A204.1 (cell line): ENCODE results near the gene TWIST2.

Experiments
- FAIRE-seq: peaks from 2 replicates; lab custom pipeline; 2012; peaks lifted over from hg19 to GRCh38; lab: Jason Lieb, UNC

Gene TWIST2

DNA sequence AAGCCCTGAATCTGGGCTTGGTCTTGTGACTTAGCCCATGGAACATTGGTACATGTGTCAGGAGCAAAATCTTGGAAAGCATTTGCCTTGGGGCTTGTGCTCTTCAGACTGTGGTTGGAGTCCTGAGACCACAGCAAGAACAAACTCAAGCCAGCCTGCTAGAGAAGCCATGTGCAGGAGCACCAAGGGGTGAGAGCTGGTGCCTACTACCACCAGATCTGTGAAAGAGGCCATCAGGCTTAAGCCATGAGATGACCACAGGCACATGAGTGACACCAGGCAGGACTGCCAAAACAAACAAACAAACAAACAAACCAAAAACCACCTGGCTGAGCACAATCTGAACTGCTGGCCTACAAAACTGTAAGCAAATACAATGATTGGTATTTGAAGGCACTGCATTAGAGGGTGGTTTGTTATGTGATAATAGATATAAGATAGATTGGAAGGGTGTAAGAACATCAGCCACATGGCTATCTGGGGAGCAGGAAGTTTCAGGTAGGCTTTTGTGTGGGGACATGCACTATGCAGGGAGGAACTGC lies 9.0 kb upstream of the TWIST2 start:
- FAIRE-seq = no peak

GRCh38 chr2:238839428-238839827 lies 8.5 kb upstream of the TWIST2 start:
- no peak for FAIRE-seq

DNA sequence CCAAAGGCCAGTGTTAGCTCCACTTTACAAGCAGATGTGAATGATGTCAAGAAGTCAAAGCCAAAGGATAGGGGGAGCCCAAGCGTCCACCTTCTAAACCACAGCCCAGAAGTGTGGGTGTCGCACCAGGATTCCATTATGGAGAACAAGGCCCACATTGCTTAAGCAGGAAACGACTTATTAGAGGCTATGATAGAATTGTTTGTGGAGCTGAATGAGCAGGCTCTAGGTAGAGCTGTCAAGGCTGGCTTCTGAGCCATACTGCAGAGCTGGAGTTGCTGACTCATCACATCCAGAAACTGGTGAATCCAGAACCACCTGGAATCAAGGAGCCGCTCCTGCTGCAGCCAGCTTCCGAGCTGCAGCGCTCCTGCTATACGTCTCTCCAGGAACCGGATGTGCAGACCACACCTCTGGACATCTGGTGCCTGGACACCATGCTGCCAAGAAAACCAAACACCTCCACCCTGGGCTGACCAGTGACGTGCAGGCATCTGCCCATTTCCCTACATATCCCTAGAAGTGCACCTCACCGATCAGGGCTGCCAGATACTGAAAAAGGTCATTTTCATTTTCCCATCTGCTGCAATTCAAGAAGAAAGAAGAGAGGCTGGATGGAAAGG lies 6.2 kb upstream of the TWIST2 start:
- FAIRE-seq = no peak

- FAIRE-seq = no peak
These were observed 4.4 kb upstream of the TWIST2 start for GRCh38 chr2:238843476-238843875.

DNA sequence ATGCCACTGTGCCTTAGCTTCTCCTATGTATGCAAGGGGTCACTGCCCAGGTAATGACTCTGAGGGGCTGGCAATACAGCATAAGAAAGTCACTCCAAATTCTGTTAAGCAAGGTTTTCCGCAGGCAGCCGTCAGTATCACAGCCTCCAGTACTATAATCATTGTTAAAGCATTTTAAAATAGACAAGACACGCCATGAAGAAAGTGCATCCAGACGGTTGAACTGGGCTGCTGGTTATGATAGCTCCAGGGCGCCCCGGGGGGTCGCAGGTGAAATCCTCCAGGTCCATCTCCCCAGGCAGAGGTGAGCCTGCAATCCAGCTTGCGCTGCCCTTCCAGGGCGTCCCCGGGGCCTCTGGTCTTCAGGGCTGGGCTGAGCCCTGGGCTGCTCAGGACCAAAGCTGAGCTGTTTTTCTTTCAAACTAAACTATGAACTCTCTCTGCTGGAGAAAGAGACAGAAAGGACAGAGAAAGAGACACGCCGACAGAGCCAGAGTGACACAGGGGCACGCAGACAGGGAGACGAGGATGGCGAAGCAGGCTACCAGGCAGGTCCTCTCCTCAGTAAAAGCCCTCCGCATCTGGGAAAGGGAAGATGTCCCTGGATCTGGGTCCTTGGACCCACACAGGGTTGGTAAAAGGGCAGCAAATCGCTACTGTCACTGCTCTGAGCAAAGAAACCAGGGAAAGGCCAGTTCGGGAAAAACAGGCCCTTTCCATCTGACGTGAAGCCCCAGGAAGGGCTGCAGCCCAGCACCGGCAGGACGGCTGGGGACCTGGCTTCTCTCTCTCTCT lies 2.1 kb upstream of the TWIST2 start:
- FAIRE-seq = no peak

DNA sequence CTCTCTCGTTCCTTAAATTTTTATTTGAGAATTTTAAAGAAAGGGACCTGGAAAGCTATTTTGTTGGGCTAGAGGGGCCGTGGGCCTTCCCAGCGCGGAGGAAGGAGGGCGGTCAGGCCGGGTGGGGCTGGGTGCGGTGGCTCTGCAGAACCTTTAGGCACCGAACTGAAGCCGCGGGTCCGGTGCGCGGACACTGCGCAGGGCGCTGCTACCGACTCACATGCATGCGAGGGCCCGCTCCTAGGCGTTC lies 1.6 kb upstream of the TWIST2 start:
- no peak for FAIRE-seq

DNA sequence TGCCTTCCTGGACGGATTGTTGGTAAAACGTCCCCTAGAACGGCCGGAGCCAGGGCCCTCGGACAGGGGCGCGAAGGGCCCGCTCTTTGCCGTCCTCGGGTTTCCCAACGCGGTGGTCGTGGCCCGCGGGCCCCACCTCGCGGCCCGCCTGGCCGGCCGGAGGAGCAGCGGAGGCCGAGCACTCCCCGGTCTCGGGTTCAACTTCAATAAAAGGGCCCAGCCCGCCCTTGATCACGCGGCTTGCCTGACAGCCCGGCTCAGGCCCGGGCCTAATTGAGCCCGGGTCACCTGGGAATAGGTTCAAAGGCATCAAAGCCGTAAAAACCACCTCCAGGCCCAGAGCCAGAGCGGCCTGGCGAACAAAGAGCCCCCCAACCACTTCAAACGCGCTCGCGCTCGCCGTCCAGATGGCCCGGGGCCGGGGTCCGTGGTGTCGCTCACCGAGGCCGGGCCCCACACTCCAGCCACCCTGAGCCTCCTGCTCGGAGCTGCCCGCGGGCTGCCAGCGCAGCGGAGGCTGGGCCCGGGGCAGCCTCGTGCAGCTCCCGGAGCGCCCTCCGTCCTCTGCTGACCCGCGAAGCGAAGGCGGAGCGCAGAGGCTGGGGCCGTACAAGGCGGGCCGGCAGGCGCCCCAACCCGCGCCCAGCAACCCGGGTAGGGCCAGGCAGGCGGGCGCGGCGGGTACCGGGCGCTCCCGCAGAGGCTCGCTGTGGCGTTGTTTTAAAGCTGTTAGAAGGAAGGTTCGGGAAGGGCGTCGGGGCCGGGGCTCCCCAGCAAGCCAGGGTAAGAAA lies 1.1 kb upstream of the TWIST2 start:
- FAIRE-seq = no peak

GRCh38 chr2:238847419-238847801 lies 475 bp upstream of the TWIST2 start:
- no peak for FAIRE-seq

DNA sequence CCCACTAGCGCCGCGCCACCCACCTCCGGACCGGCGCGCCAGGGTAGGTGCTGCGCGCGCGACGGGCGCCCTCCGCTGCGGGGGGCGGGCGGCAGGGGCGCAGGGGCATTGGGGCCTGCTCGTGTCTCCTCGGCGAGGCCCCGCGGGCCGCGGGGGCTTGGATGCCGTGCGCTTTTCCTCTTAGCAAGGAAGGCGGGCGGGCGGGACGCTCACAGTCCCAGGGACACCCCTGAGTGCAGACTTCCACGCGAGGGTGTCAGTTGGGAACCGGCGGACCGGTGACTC lies 748 bp downstream of the TWIST2 start:
- FAIRE-seq = no peak

- FAIRE-seq = no peak
These were observed 1.3 kb downstream of the TWIST2 start for GRCh38 chr2:238848976-238849853.

GRCh38 chr2:238850091-238850490 lies 2.2 kb downstream of the TWIST2 start:
- FAIRE-seq = no peak

DNA sequence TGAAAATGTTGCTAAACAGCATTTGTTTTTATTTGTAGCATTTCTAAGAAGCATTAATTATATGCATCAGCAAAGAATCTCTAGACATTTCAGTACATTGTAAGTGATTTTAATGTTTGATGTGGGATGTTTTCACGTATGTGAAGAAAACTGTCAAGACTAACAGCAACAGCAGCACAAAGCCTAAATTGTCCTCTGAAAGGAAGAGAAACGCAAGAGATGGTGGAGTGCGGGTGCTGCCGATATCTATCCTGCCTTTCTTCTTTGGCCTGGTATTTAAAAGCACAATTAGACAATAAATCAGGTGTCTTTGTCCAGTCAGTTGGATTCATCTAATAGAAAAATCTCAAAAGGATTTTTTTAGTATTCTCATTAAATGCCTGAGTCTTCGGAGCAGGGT lies 3.1 kb downstream of the TWIST2 start:
- FAIRE-seq = no peak

DNA sequence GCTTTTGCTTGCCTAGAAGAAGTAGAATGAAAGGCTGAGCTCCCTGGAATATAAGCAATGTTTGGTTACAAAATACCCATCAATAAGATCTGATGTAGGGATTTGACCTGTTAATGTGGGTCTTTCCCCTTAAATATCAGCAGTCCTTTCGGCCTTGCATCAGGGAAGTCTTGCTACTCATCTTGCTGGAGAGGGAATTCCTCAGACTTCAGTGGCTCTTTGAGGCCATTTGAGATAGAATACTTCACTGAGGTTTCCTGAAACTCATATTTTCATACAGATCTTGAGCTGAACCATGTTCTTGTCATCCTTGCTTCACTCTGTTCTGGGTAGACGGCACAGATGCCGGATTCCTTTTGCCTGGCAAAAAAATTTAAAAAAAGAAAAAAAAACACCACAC lies 3.9 kb downstream of the TWIST2 start:
- no peak for FAIRE-seq

DNA sequence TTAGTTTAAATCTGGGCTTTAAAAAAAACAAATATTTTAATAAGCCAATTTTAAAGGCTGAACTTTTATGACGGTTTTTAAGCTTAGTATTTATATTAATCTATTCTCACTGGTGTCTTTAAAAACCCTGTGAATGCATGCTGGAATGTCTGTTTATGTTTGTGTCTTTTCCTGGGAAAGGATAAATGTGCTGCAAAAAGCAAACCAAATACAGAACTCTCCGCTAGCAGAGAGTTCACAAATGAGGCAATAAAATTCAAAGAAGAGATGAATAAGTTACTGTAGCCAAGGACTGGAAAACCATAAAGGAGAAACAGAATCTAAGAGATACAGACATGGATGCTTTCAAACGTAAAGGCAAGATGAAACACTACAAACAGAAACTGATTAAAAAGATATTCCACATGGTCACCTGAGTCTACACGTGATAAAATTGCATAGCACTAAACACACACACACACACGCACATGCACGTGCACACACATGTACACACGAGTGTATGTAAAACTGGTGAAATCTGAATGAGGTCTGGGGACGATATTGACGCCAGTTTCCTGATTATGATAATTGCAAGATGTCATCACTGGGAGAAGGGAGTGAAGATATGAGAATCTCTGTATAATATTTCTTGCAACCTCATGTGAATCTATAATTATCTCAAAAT lies 4.5 kb downstream of the TWIST2 start:
- FAIRE-seq = no peak

- FAIRE-seq = no peak
These were observed 5.3 kb downstream of the TWIST2 start for GRCh38 chr2:238853218-238853617.

- no peak for FAIRE-seq
These were observed 5.8 kb downstream of the TWIST2 start for GRCh38 chr2:238853721-238854120.

DNA sequence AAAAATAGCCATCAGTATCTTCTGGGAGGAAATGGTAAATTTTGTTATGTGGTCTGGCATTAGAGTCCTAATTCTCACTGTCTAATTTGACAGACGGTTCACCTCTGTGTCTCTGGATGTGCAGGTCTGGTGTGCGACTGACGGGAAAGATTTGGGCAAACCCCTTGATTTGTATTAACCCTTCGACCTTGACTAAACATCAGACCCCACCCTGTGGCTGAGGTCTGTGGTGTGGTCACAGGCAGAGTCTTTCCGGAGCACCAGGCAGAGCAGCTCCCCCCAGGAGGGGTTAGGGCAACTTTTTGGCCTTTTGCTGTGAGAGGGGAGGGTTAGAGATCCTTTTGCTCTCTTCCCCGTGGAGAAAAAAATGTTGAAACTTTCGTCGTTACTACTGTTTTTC lies 6.4 kb downstream of the TWIST2 start:
- no peak for FAIRE-seq

GRCh38 chr2:238854699-238855229 lies 6.9 kb downstream of the TWIST2 start:
- no peak for FAIRE-seq

DNA sequence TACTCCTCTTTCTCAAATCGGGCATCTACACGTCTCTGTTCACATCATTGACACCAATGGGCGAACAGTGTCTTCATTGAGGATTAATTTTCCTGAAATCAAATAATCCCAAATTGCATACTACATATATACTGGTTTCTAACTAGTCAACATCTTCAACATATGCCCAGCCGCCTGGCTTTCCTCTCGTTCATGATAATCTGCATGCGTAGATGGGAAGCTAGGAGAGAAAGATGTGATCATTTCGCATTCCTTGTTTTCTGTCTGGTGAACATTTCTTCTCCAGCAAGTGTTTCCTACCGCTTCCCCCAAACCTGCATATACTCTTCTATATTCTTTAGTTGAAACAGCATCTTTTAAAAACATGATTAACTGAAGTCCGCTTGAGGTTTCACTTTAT lies 7.4 kb downstream of the TWIST2 start:
- no peak for FAIRE-seq

DNA sequence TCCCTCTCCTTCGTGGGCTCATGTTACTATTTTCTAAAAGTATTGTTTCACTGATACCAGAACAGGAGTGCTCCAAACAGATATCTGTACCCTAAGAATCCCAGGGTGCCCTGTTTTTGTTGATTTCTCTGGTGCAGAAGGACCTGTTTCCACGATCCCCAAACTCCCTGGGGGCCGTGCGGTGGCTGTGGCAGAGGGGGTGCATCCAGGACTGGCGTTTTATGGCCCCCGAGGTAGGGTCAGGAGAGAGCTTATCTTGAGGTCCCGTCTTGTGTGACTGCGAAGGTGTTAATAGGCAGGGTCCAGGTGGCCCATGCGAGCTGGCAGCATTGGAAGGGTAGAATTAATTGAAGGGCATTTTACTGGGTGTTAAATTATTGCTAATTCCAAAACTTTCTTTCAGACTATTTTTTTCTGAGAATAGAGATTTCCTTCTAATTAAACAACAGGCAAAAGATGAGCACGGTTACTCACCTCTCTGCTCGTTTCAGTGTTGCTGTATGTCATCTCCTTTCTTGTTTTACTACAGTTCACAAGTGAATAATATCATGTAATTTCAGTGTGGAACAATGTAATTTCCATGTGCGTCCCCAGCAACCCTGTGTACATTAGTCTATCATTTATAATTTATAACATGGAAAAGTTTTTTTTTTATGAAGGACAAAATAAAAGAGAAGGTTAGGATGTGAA lies 8.2 kb downstream of the TWIST2 start:
- FAIRE-seq = no peak
